ENCODE measurements around the gene HS6ST1. TPM values are rescaled to one million over a fixed set of nuclear protein-coding genes. Genes with fewer than 3 reads are reported as not detected.

The HS6ST1 gene
- total RNA-seq, 2 experiments from 2014 or later: 7.0 to 8.6 TPM

DNA sequence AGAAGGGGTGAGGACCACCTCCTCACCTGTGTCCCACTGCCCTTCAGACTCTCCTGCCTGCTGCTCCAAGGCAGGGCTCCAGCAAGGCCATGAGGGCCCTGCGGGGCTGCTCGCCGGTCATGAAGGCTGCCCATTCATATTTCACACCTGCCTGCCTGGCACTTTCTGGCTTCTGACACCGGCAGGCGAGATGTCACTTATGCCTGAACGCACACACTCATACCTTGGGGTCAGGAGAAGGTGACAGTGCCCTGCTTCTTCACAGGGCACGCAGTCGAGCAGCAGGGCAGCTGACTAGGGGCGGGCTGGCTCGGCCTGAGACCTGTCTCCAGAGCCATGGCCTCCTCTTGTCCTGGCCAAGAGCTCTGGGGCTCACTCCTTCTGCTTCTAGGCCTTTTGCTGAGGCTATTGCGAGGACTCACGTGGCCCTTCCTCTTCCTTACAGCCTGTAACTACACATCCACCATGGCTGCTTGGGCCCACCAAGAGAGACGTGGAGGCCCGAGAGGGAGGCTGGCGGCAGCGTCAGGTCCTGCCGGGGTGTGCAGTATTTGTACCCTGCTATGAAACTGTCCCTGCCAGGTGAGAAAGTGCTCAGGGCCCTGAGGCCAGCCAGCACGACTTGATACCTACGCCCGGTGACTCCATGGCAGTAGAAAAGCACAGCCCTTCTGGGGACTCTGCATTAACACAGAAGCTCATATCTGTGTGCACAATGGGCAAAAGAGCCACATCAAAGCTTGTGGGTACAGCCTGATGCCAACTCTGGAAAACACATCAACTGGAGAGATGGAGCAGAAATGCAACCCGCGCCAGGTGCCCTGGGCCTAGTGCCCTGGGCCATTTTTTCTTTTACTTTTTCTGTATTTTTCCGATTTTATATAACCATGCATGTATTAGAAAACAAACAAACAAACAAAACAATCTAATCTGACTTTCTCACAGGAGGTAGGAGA is 30.6 kb downstream of the HS6ST1 start:
- DNase-seq (no peak), ATAC-seq (no peak)
- Mint-ChIP-seq H3K27me3 (no peaks in the 10 kb centered on the region), H3K27ac (no peak overlapping the region), H3K36me3 (no peaks in the 10 kb centered on the region), H3K9me3 (ENCODE audit: low read depth) (no peaks in the 10 kb centered on the region), H3K4me3 (no peak overlapping the region), H3K4me1 (no peaks in the 10 kb centered on the region)
- CTCF ChIA-PET: no interaction called here

DNA sequence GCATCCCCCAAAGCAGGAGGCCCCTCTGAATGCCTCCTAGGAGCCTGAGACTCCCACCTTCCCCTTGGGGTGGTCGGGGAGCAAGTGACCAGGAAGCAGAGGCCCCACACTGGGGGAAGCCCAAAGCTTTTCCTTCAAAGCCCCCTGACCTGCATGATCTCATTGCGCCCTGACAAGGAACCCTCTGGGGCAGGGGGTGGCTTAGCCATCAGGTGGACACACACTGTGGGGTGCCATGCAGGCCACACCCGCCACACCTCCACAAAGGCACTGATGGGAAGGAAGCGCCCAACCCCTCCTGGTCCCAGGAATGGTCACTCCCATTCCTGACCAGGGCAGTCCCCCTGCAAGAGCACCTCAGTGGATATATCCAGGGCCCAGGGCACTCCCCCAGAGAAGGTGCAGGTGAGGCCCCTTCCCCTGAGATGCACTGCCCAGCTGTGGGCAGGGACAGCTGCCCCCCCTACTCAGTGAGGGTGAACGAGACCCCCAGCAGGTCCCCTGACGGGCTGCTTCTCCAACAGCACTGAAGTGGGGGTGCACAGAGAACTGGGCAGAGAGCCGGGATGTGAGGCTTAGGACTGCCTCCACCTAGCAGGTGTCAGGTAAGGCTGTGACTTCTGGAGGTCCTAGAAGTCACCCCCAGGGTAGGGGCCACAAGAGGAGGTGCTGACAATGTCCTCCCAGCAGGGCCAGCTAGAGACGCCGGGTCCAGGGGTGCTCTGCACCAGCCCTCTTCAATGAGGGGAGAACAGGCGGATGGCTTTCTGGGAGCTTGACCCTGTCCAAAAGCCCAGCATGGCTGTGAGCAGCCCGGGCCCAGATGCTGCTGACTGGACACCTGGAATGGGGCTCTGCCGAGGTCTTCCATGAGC is 31.5 kb downstream of the HS6ST1 start:
- H3K9me3 Mint-ChIP-seq (ENCODE audit: low read depth): no peaks in the 10 kb centered on the region
- CTCF ChIA-PET: no interaction called here
- no peaks in the 10 kb centered on the region for H3K4me1 Mint-ChIP-seq
- no peak for ATAC-seq
- H3K4me3 Mint-ChIP-seq: no peak overlapping the region
- no peaks in the 10 kb centered on the region for H3K36me3 Mint-ChIP-seq
- H3K27me3 Mint-ChIP-seq: no peaks in the 10 kb centered on the region
- H3K27ac Mint-ChIP-seq: no peak overlapping the region
- no peak for DNase-seq

DNA sequence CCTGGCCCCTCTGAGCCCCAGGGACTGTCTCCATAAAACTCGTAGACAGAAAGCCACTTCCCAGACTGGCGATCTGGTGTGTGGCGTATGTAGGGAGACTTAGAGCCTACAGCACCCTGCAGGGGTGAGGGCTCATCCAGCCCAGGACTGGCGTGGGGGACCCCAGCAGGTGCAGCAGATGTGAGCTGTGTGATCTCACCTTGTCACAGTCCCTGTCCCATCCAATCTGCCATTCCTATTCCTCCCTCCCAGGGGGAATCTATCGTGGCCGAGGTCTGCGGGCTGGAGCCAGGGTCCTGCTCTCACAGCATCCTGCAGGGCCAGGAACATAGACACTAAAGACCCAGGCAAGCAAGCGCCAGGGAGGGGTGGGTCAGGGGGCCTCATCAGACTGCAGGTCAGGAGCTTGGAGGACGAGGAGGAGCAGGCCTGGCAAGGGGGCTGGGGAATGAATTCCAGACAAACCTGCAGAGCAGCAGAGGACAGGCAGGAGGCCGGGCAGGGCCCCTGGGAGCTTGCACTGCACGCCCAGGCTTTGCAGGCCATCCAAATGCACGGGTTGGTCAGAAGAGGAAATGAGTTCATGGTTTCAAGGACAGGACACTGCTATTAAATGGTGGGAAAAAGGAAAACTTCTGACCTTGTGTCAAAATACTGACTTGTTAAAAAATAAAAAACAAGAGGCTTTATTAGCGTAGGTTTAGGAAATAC is 32.5 kb downstream of the HS6ST1 start:
- H3K27me3 Mint-ChIP-seq: no peaks in the 10 kb centered on the region
- ATAC-seq: no peak
- CTCF ChIA-PET: no interaction called here
- no peaks in the 10 kb centered on the region for H3K36me3 Mint-ChIP-seq
- peaks cover under 1% of the 10 kb centered on the region for H3K4me1 Mint-ChIP-seq
- no peak overlapping the region for H3K4me3 Mint-ChIP-seq
- no peak for DNase-seq
- no peak overlapping the region for H3K27ac Mint-ChIP-seq
- H3K9me3 Mint-ChIP-seq (ENCODE audit: low read depth): no peaks in the 10 kb centered on the region

DNA sequence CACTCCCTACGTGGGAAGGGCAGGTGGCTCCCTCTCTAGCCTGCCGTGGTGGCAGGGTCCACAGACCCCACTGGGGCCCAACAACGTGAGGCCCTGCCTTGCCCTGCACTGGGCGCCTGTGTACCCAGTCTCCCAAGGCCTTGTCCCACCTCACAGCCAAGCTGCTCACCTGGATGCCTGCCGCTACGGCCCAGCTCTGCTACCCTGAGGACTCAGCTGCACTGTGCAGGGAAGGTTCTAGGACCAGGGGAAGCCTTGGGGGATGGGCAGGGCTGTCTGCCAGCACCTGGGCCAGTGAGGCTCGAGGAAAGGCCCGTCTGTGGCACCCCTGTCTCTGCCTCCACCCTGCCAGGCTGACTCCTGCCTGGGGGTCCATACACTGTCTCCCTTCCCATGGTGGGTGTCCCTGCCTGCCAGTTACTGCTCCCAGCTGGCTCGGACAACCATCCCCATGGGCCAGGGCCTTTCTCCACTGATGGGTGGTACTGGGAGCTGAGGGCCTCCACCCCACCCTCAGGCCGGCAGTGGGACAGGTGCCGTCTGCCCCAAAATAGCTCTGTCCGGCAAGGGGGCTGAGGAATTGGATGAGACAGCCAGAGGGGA is 33.2 kb downstream of the HS6ST1 start:
- DNase-seq: no peak
- H3K36me3 Mint-ChIP-seq: no peaks in the 10 kb centered on the region
- CTCF ChIA-PET: no interaction called here
- ATAC-seq: peak; percentile 34
- H3K9me3 Mint-ChIP-seq (ENCODE audit: low read depth): no peaks in the 10 kb centered on the region
- no peak overlapping the region for H3K27ac Mint-ChIP-seq
- no peaks in the 10 kb centered on the region for H3K27me3 Mint-ChIP-seq
- H3K4me1 Mint-ChIP-seq: peaks cover 5% of the 10 kb centered on the region
- H3K4me3 Mint-ChIP-seq: no peak overlapping the region

DNA sequence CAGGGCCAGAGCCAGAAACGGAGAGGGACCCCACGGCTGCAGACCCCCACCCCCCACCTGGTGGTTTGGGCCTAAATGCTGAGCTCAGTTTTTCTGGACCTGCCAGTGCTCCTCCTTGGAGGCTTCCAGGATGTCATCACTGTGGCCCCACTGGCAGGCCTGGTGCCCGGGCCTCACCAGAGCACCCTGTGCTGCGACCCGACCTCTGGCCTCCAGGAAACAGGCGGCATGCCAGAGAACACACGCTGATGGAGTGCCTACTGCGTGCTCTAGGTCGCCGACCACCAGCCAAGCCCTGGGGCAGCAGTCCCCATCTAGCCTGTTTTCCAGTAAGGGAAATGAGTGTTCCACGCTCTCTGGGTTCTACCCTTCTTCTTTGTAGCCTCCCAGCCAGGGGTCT is 33.8 kb downstream of the HS6ST1 start:
- ATAC-seq: no peak
- H3K4me1 Mint-ChIP-seq: peaks cover 9% of the 10 kb centered on the region
- H3K36me3 Mint-ChIP-seq: no peaks in the 10 kb centered on the region
- H3K4me3 Mint-ChIP-seq: no peak overlapping the region
- H3K27ac Mint-ChIP-seq: no peak overlapping the region
- no peaks in the 10 kb centered on the region for H3K27me3 Mint-ChIP-seq
- no peak for DNase-seq
- CTCF ChIA-PET: no interaction called here
- H3K9me3 Mint-ChIP-seq (ENCODE audit: low read depth): no peaks in the 10 kb centered on the region

DNA sequence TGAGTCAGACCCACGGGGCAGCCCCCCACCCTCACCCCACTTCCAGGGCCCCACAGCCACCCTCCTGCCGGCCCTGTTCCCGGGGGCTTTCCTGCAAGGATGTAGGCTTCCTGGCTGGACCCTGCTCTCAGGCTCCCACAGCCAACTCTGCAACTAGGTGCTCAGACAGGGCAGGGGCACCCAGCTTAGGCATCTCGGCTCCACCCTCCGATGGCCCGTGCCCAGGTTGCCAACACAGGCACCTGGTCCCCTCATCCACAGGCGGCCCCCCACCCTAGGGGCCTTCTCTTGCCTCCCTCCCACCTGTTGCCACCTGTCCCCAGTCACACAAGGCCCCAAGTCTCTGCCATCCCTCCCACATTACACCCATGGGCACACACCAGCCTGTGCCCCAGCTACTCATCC is 34.6 kb downstream of the HS6ST1 start:
- CTCF ChIA-PET: no interaction called here
- no peaks in the 10 kb centered on the region for H3K27me3 Mint-ChIP-seq
- no peak overlapping the region for H3K4me3 Mint-ChIP-seq
- H3K4me1 Mint-ChIP-seq: peaks cover 9% of the 10 kb centered on the region
- H3K27ac Mint-ChIP-seq: no peak overlapping the region
- DNase-seq: no peak
- ATAC-seq: no peak
- H3K36me3 Mint-ChIP-seq: no peaks in the 10 kb centered on the region
- no peaks in the 10 kb centered on the region for H3K9me3 Mint-ChIP-seq (ENCODE audit: low read depth)

DNA sequence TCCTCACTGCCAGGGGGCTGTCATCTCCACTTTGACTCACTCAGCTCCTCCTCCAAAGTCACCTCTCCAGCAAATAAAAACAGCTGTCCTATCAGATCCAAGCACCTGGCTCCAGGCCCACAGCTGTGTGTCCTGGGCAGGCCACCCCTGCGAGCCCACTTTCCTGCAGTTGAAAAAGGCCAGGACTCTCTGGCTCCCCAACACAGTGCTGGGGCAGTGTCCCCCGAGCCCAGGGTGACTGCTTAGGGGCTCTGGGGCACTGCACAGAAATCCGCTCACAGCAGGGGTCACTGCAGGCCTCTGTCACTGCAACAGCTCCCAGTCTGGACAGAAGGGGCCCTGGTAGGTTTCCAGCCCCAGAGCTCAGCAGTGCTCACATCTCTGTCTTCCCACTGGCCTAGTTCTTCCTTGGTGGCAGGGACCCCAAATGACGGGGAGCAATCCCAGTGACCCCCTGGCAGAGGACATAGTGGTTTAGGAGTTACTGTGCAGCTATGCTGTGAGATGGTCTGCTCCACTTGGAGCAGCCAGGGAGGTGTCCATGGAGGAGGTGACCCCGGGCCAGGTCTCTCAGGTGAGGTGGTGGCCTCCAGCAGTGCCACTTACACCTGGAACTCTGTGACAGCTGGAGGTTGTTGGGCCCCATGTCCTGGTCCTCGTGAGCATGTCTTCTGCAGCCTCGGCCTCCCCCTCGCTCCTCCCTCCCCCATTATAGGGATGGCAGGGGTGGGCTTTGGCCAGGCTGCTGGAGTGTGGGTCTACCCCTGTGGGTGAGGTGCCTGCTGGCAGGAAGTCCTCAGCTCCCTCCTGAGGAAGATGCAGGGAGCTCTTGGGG is 35.5 kb downstream of the HS6ST1 start:
- Mint-ChIP-seq H3K27ac (peak overlapping the region; percentile 57), H3K27me3 (no peaks in the 10 kb centered on the region), H3K36me3 (no peaks in the 10 kb centered on the region), H3K9me3 (ENCODE audit: low read depth) (no peaks in the 10 kb centered on the region), H3K4me3 (no peak overlapping the region), H3K4me1 (peaks cover 9% of the 10 kb centered on the region)
- DNase-seq (no peak), ATAC-seq (no peak)
- CTCF ChIA-PET: no interaction called here

DNA sequence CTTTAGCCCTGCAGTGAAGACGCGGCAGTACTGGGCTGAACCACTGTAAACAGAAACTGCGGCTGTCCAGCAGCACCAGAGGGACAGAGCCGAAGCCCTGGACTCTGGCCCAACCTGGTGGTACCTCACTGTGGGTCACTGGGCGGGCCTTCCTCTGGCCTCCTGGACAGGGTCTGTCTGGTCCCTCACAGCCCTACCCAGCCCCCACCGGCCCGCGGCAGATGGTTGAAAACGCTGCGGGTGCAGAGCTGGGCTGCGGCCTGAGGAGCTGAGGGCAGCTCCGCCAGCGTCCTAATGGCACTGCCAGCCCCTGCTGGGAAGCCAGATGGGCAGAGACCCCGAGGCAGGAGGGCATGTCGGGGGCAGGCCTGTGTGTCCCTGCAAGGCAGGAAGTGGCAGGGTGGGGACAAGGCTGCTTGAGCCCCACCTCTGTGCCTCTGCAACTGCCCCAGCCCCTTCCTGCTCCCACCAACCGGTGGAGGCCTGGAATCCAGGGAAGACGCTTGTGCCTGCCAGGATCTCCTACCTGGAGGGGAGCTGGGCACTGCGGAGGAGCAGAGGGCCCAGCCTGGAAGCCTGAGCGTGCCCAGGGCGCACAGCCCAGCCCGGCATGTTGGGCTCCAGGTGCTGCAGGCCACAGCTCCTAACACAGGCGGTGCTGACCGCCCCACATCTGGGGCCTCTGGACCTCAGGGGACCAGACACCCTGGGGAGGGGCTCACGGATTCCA is 36.3 kb downstream of the HS6ST1 start:
- Mint-ChIP-seq H3K27me3 (no peaks in the 10 kb centered on the region), H3K4me3 (no peak overlapping the region), H3K9me3 (ENCODE audit: low read depth) (no peaks in the 10 kb centered on the region), H3K4me1 (peaks cover 9% of the 10 kb centered on the region), H3K27ac (no peak overlapping the region), H3K36me3 (no peaks in the 10 kb centered on the region)
- CTCF ChIA-PET: no interaction called here
- DNase-seq: no peak
- no peak for ATAC-seq

DNA sequence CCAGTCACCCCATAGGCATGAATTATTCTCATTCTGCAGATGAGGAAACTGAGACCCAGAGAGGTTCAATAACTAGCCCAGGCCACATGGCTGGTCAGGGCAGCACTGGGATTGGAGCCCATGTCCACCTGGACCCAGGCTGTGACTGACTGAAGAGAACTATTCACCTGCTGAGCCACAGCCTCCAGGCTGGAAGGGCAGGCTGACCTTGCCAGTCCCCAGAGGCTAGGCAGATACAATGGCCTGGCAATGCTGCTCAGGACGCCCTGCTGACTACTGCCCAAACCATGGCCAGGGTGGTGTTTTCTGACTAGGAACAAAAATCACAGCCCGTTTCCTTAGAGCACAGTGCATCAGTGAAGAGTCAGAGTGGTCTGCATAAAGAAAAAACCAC is 36.8 kb downstream of the HS6ST1 start:
- CTCF ChIA-PET: no interaction called here
- Mint-ChIP-seq H3K4me1 (peaks cover 9% of the 10 kb centered on the region), H3K4me3 (no peak overlapping the region), H3K27ac (no peak overlapping the region), H3K27me3 (no peaks in the 10 kb centered on the region), H3K9me3 (ENCODE audit: low read depth) (no peaks in the 10 kb centered on the region), H3K36me3 (no peaks in the 10 kb centered on the region)
- DNase-seq (no peak), ATAC-seq (no peak)

DNA sequence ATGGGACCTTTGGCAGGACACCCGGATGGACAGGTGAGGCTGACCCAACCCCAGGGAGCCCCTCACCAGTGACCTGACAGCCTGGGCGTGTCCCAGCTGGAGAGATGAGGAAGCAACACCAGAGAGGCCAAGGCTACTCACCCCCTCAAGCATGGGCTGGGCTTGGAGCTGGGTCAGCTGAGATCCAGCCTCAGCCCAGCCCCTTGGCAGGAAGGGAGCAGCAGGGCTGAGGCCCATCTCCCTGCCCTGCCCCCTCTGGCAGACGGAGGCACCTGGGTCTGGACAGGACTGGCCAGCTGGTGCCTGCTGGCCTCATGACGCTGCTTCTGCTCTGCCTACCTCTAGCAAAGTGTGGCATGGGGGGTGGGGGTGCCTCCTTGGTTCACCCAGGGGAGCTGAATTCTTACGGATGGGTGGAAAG is 37.8 kb downstream of the HS6ST1 start:
- H3K27me3 Mint-ChIP-seq: no peaks in the 10 kb centered on the region
- no peaks in the 10 kb centered on the region for H3K36me3 Mint-ChIP-seq
- H3K4me3 Mint-ChIP-seq: no peak overlapping the region
- DNase-seq (no peak), ATAC-seq (no peak)
- CTCF ChIA-PET: no interaction called here
- peaks cover 9% of the 10 kb centered on the region for H3K4me1 Mint-ChIP-seq
- no peak overlapping the region for H3K27ac Mint-ChIP-seq
- H3K9me3 Mint-ChIP-seq (ENCODE audit: low read depth): no peaks in the 10 kb centered on the region

DNA sequence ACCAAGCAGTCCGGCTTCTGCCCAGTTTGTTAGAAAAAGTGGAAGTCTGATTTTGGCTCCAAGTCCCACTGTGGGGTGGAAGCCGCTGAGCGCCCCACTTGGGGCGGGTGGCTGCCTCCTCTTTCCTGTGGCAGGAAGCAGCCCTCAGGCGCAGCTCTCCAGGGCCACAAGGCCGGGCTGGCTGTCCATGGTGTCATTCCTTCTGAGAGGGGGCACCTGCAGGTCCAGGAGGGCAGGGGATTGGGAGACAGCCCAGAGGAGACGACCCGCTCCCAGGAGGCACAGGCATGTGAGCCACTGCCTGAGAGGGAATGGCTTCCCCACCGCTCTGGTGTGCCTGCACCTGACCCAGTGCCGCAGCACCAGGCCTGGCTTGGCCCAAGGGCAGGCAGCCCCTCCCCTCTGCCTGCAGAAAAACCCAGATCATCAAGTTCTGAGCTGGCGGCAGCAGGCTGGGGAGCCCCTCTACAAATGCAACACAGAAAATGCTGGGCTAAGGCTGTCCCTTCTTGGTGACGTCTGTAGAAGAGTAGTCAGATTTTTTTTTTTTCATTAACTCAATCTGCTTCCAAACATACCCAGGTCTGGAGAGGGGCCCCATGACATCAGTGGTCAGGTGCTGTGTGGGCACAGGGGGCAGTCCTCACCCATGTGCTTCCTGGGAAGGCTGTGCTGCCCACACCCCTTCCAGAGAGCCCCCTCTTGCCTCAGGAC is 38.4 kb downstream of the HS6ST1 start:
- Mint-ChIP-seq H3K9me3 (ENCODE audit: low read depth) (no peaks in the 10 kb centered on the region), H3K27ac (no peak overlapping the region), H3K36me3 (no peaks in the 10 kb centered on the region), H3K4me1 (peaks cover 9% of the 10 kb centered on the region), H3K4me3 (no peak overlapping the region), H3K27me3 (no peaks in the 10 kb centered on the region)
- DNase-seq (no peak), ATAC-seq (peak; percentile 32)
- CTCF ChIA-PET: no interaction called here

DNA sequence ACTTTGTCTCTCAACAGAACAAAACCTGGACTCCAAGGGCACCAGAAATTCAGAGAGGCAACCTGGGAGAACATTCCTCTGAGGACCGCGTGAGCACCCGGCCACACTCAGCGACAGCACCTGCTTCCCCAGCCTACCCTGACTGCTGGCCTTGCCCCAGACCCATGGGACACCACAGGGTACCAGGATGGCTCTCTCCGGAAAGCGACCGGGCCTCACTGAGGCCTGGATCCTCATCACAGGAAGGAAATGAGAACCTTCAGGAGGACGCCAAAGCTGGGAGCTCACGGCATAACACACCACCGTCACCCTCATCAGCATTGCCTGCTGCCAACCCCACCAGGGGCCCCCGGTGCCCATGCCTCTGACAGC is 38.9 kb downstream of the HS6ST1 start:
- Mint-ChIP-seq H3K27ac (no peak overlapping the region), H3K4me1 (peaks cover 9% of the 10 kb centered on the region), H3K4me3 (no peak overlapping the region), H3K9me3 (ENCODE audit: low read depth) (no peaks in the 10 kb centered on the region), H3K36me3 (peaks cover 4% of the 10 kb centered on the region), H3K27me3 (no peaks in the 10 kb centered on the region)
- CTCF ChIA-PET: interaction anchor here (0.7 kb wide), 1 partner anchor 18 kb away, joined by 3 read pairs; no protein-coding TSS in a partner anchor
- ATAC-seq (no peak), DNase-seq (no peak)
